ENCODE results near the gene GOLT1B.

GOLT1B gene

DNA sequence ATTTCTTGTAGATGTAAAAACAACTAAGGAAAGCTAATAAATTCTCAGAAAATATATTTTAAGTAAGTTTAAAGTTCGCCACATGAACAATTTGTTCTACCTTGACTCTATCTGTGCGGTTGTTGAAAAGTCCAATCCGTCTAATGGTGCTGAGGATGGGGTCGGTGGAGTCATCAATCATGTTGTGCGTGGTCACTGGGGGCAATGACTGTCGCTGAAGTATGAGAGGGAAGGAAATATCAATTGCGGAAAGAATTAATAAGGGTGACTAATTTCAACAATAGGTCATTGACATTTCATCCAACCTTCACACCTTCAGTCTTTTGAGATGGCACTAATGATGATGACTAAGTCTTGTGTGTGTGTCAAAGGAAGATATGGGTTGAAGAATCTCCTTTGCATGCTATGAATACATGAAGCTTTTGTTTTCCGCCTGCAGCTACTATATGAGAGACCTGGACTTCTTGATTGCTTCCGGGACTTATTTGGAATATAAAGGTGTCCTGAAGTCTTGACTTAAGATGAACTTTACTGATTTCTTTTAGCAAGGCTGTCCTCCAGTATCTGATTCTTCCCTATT is 56.6 kb downstream of the GOLT1B start:
- no peak for DNase-seq (ENCODE audit: low read depth, low spot score)
- no peak overlapping the region for H3K4me3 ChIP-seq (ENCODE audit: low read length)

DNA sequence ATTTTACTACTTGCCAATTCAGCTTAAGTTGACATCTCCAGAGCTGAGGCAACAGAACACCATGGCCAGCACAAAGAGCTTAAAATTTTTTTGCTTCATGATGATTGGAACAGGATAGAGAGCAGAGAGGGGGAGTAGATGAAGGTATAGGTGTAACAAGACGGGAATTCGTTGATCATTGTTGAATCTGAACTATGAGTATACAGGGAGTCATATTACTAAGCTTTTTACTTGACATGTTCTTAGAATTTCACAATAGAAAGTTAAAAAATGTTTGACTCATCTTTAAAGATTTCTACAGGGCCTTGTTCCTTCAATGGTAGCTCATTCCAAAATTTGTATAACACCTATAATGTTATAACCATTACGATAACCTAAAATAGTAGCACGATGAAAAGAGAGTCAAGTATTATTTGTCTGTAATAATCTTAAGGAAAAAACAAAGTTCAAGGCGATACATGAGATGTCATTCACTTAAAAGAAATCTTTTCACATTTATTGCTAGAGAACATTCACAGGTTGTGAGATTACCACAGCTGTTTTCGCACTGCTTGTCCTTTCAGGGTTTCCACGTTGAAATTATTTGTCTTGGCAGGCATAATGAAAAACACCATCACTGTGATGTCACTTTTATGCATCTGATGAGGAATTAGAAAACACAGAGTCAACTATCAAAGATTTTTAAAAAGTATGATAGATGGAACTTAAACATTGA is 58.4 kb downstream of the GOLT1B start:
- DNase-seq (ENCODE audit: low read depth, low spot score) = no peak
- no peak overlapping the region for H3K4me3 ChIP-seq (ENCODE audit: low read length)

DNA sequence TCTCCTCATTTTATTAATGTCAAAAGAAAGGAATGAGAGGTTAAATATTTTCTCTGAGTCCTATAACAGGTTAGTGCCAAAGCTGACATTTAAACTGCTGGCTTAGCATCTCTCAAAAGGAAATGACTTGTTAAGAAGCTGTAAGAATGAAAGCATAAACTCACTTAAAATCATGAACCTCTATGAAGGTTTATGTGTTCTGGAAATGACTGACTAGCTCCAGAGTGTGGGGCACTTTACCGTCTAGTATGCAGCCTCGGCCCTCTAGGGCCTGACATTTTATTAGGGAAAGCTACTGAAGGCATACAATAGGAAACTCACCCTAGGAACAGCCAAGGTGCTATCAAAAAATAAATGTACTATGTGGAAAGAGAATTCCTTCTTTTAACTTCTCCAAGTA is 59.6 kb downstream of the GOLT1B start:
- no peak overlapping the region for H3K4me3 ChIP-seq (ENCODE audit: low read length)
- DNase-seq (ENCODE audit: low read depth, low spot score) = no peak

DNA sequence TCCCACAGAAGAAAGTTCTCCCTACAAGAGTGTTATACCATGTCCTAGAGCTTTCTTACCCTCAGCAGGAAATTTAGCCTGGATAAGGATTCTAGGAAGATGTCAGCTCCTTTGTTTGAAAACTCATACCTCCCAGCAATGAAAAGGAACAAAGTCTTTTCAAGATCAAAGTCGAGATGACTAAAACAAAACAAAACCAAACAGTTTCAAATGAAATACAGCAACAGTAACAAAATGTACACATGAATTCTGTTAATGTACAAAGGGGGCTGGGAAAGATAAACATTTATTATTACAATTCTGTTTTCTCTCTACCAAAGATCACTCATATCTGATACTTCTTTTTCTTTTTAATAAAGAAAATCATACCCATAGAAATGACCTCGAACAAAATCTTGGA is 61.3 kb downstream of the GOLT1B start:
- DNase-seq (ENCODE audit: low read depth, low spot score) = no peak
- H3K4me3 ChIP-seq (ENCODE audit: low read length) = no peak overlapping the region

DNA sequence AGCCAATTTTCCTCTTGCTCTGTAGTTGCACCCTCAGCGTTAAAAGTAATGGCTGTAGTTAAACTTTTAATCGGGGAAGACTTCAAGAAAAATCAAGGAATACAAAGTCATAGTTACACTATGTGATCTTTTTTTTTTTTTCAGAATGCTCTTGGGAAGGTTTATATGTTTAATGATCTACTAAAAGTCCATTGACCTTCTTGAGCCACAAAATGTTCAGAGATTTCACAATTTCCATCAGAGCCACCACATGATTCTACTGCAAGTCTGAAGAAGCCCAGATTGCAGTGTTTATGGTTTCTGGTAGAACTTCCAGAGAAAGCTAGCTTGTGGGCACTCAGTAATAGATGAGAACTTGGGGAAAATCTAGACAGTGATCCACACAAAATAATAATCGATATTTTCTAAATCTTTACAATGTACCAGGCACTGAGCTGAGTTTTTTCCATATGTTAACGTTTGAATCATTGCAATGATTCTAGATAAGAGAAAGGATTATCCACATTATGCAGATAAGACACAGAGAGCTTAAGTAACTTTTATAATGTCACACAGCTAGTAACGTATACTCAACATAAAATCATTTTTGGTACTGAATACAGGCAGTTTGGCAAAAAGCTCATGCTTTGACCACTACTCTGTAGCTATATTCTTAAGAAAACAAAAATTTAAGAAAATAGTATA is 64.8 kb downstream of the GOLT1B start:
- no peak for DNase-seq (ENCODE audit: low read depth, low spot score)
- H3K4me3 ChIP-seq (ENCODE audit: low read length) = no peak overlapping the region

DNA sequence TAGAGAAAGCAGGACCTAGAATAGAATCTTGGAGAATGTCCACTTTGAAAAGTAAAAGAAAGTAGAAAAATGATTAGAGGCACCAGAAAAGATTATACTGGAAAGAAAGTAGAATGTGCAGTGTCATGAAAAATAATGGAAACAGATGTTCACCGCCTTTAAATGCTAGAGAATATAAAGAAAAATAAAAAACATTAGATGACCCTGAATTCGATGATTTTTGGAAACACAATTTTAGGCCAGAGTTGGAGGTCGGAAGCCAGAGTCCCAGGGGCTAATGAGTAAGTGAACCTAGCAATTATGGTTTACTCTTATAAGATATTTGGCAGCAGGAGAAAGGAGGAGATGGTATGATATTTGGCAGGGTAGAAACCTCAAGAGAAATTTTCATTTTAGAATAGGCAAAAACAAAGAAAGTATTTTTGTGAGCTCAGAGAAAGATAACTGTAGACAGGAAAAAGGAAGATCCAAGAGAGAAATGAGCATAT is 65.4 kb downstream of the GOLT1B start:
- DNase-seq (ENCODE audit: low read depth, low spot score) = no peak
- H3K4me3 ChIP-seq (ENCODE audit: low read length) = no peak overlapping the region
